Loucy (cell line): ENCODE data around the gene POLR2H.

Experiments
- EZH2phosphoT487 ChIP-seq: fragments of 200-600 bp; IDR thresholded peaks from 2 replicates; pipeline ENCODE4 v1.6.1; 2018; ENCODE audit warnings: antibody characterized with exemption, mild to moderate bottlenecking, moderate library complexity, borderline replicate concordance
- TF ChIP-seq, protein P1 (sequence below): fragments of 200-600 bp; sonication (generic); conservative IDR thresholded peaks from 2 replicates; pipeline ENCODE4 v1.5.1; 2014; ENCODE audit warnings: mild to moderate bottlenecking, antibody characterized with exemption, low read length

DNA sequence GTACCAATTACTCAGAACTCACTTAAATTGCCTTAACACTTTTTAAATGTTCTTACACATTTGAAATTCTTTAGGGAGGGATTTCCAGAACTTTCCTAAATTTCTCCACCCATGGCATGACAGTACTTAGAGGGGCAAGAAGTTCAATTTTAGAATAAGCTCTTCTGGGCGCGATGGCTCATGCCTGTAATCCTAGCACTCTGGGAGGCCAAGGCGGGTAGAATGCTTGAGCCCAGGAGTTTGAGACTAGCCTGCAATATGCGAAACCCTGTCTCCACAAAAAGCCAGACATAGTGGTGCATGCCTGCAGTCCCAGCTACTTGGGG is 13.5 kb upstream of the POLR2H start:
- TF ChIP-seq, protein P1, sequence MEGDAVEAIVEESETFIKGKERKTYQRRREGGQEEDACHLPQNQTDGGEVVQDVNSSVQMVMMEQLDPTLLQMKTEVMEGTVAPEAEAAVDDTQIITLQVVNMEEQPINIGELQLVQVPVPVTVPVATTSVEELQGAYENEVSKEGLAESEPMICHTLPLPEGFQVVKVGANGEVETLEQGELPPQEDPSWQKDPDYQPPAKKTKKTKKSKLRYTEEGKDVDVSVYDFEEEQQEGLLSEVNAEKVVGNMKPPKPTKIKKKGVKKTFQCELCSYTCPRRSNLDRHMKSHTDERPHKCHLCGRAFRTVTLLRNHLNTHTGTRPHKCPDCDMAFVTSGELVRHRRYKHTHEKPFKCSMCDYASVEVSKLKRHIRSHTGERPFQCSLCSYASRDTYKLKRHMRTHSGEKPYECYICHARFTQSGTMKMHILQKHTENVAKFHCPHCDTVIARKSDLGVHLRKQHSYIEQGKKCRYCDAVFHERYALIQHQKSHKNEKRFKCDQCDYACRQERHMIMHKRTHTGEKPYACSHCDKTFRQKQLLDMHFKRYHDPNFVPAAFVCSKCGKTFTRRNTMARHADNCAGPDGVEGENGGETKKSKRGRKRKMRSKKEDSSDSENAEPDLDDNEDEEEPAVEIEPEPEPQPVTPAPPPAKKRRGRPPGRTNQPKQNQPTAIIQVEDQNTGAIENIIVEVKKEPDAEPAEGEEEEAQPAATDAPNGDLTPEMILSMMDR = no peak
- TF ChIP-seq EZH2phosphoT487 = no peak
